ENCODE data around the gene C2orf76.

Gene C2orf76

GRCh38 chr2:119383410-119384140, 16.9 kb upstream of the C2orf76 start:
- no peaks in the 10 kb centered on the region for H3K9me2 ChIP-seq (replicated peaks; ENCODE audit: insufficient read depth, low read length)
- H3K9me3 ChIP-seq (replicated peaks; ENCODE audit: insufficient read depth, low read length) = no peaks in the 10 kb centered on the region
- no peaks in the 10 kb centered on the region for H3K27me3 ChIP-seq (replicated peaks; ENCODE audit: insufficient read depth, low read length)
- no peak overlapping the region for H3K4me3 ChIP-seq (ENCODE audit: low read length)
- no peak for DNase-seq
- no peak overlapping the region for H3K27ac ChIP-seq (ENCODE audit: low read length)
- H3K4me2 ChIP-seq (ENCODE audit: low read depth, low read length) = no peak overlapping the region
- H3K79me2 ChIP-seq (ENCODE audit: low read length) = no peaks in the 10 kb centered on the region
- peaks cover 6% of the 10 kb centered on the region for H3K4me1 ChIP-seq (ENCODE audit: low read length)
- no peak overlapping the region for H2AFZ ChIP-seq (ENCODE audit: low read length)
- TF ChIP-seq CTCF (IDR thresholded peaks at IDR 0.05; ENCODE audit: low read length) (no peak), EZH2phosphoT487 (IDR thresholded peaks at IDR 0.05; ENCODE audit: low read length) (no peak), EZH2 (optimal IDR thresholded peaks at IDR 0.05; ENCODE audit: low read depth, low read length) (no peak)
- H4K20me1 ChIP-seq (ENCODE audit: insufficient read depth, low read length) = no peaks in the 10 kb centered on the region
- no peaks in the 10 kb centered on the region for H3K36me3 ChIP-seq (replicated peaks; ENCODE audit: insufficient read depth, low read length)
- no peak overlapping the region for H3K9ac ChIP-seq (ENCODE audit: low read length)
- H3F3A ChIP-seq (ENCODE audit: insufficient read depth, low read length) = no peaks in the 10 kb centered on the region

GRCh38 chr2:119378566-119378965, 11.9 kb upstream of the C2orf76 start:
- H2AFZ ChIP-seq (ENCODE audit: low read length) = no peak overlapping the region
- TF ChIP-seq EZH2phosphoT487 (IDR thresholded peaks at IDR 0.05; ENCODE audit: low read length) = no peak
- no peak for TF ChIP-seq EZH2 (optimal IDR thresholded peaks at IDR 0.05; ENCODE audit: low read depth, low read length)

GRCh38 chr2:119377993-119378345, 11.3 kb upstream of the C2orf76 start:
- TF ChIP-seq EZH2 (optimal IDR thresholded peaks at IDR 0.05; ENCODE audit: low read depth, low read length) (no peak), EZH2phosphoT487 (IDR thresholded peaks at IDR 0.05; ENCODE audit: low read length) (no peak), CTCF (IDR thresholded peaks at IDR 0.05; ENCODE audit: low read length) (no peak)
- H3K4me2 ChIP-seq (ENCODE audit: low read depth, low read length) = no peak overlapping the region
- no peaks in the 10 kb centered on the region for H3K36me3 ChIP-seq (replicated peaks; ENCODE audit: insufficient read depth, low read length)
- no peak overlapping the region for H3K4me3 ChIP-seq (ENCODE audit: low read length)
- H3K27me3 ChIP-seq (replicated peaks; ENCODE audit: insufficient read depth, low read length) = no peaks in the 10 kb centered on the region
- no peak for DNase-seq
- no peaks in the 10 kb centered on the region for H3K4me1 ChIP-seq (ENCODE audit: low read length)
- no peak overlapping the region for H2AFZ ChIP-seq (ENCODE audit: low read length)
- H3K9ac ChIP-seq (ENCODE audit: low read length) = no peak overlapping the region
- H3K27ac ChIP-seq (ENCODE audit: low read length) = no peak overlapping the region
- H3K9me3 ChIP-seq (replicated peaks; ENCODE audit: insufficient read depth, low read length) = no peaks in the 10 kb centered on the region
- H3K79me2 ChIP-seq (ENCODE audit: low read length) = no peaks in the 10 kb centered on the region
- no peaks in the 10 kb centered on the region for H3K9me2 ChIP-seq (replicated peaks; ENCODE audit: insufficient read depth, low read length)
- no peaks in the 10 kb centered on the region for H3F3A ChIP-seq (ENCODE audit: insufficient read depth, low read length)
- H4K20me1 ChIP-seq (ENCODE audit: insufficient read depth, low read length) = no peaks in the 10 kb centered on the region

More at GRCh38 chr2:119378566-119378965, 11.9 kb upstream of the C2orf76 start:
- H3K36me3 ChIP-seq (replicated peaks; ENCODE audit: insufficient read depth, low read length) = no peaks in the 10 kb centered on the region
- H4K20me1 ChIP-seq (ENCODE audit: insufficient read depth, low read length) = no peaks in the 10 kb centered on the region
- H3K79me2 ChIP-seq (ENCODE audit: low read length) = no peaks in the 10 kb centered on the region
- H3K4me1 ChIP-seq (ENCODE audit: low read length) = no peaks in the 10 kb centered on the region
- H3K4me3 ChIP-seq (ENCODE audit: low read length) = no peak overlapping the region
- H3K4me2 ChIP-seq (ENCODE audit: low read depth, low read length) = no peak overlapping the region
- no peaks in the 10 kb centered on the region for H3K27me3 ChIP-seq (replicated peaks; ENCODE audit: insufficient read depth, low read length)
- H3F3A ChIP-seq (ENCODE audit: insufficient read depth, low read length) = no peaks in the 10 kb centered on the region
- DNase-seq = no peak
- H3K9me3 ChIP-seq (replicated peaks; ENCODE audit: insufficient read depth, low read length) = no peaks in the 10 kb centered on the region
- no peaks in the 10 kb centered on the region for H3K9me2 ChIP-seq (replicated peaks; ENCODE audit: insufficient read depth, low read length)
- no peak overlapping the region for H3K9ac ChIP-seq (ENCODE audit: low read length)
- no peak overlapping the region for H3K27ac ChIP-seq (ENCODE audit: low read length)
